GM12878 (cell line): ENCODE measurements around the gene IQSEC2. TPM values are rescaled to one million over a fixed set of nuclear protein-coding genes. Genes with fewer than 3 reads are reported as not detected.

Source experiments
- IRF4 ChIP-seq: IDR thresholded peaks from 2 replicates; pipeline ENCODE4 v1.6.1; 2011; ENCODE audit warnings: low read depth, low read length
- MEF2A ChIP-seq: IDR thresholded peaks from 2 replicates; pipeline ENCODE4 v1.6.1; 2011; ENCODE audit warnings: low read depth, mild to moderate bottlenecking, low read length, moderate library complexity; ENCODE audit not compliant: insufficient read depth
- RBBP5 ChIP-seq: fragments of 200-600 bp; sonication (generic); conservative IDR thresholded peaks from 2 replicates; pipeline ENCODE4 v1.6.1; 2016
- TAF1 ChIP-seq: IDR thresholded peaks from 2 replicates; pipeline ENCODE4 v1.6.1; 2011; ENCODE audit warnings: mild to moderate bottlenecking, low read depth, low read length, borderline replicate concordance
- polyA plus RNA-seq, 11 experiments: library from polyadenylated mRNA; depleted of rRNA in 4 of 11; unstranded in 6 of 11; stranded (reverse) in 5 of 11; fragments of >200 nt; fragmentation: Nextera tagmentation in 4 of 11; fragmentation: Illumina TruSeq in 1 of 11; extraction: Ambion mirVana in 4 of 11; extraction: Trizol in 1 of 11; gene quantifications; 1 replicate in 1 of 11; 2 replicates in 10 of 11; pipeline versions ENCODE4 v1.2.1 to v1.2.3, GENCODE V29; 2011 to 2016; ENCODE audit warnings: inconsistent platforms in 2 of 11, missing spikeins in 2 of 11, low read depth in 1 of 11
- total RNA-seq, 4 experiments: library from RNA; depleted of rRNA in 3 of 4; stranded (reverse); fragments of >200 nt in 3 of 4; fragmentation: Illumina TruSeq in 1 of 4; extraction: Trizol in 1 of 4; gene quantifications; 2 replicates each; pipeline versions ENCODE4 v1.2.1 to v1.2.3, GENCODE V29; 2013 to 2021
- TF ChIP-seq, protein P1 (sequence below), 3 experiments: IDR thresholded peaks in 2 of 3; conservative IDR thresholded peaks in 1 of 3; 2 replicates each; pipeline ENCODE4 v1.5.1; 2011; ENCODE audit warnings: low read depth in 3 of 3, low read length in 3 of 3, mild to moderate bottlenecking in 3 of 3, control low read depth in 2 of 3, moderate library complexity in 2 of 3, inconsistent platforms in 1 of 3, mixed read lengths in 1 of 3; ENCODE audit not compliant: control insufficient read depth in 2 of 3, insufficient read depth in 1 of 3; ENCODE audit errors: extremely low read depth in 1 of 3
- TF ChIP-seq, protein P2 (sequence below): IDR thresholded peaks from 2 replicates; pipeline ENCODE4 v1.6.1; 2011; ENCODE audit warnings: borderline replicate concordance, low read depth, mild to moderate bottlenecking, moderate library complexity, mixed read lengths, low read length; ENCODE audit not compliant: insufficient read depth; ENCODE audit errors: extremely low read length
- TF ChIP-seq, protein P3 (sequence below): fragments of 450-650 bp; IDR thresholded peaks from 2 replicates; pipeline ENCODE4 v1.6.1; 2017; ENCODE audit warnings: antibody characterized with exemption, mild to moderate bottlenecking, moderate library complexity

The IQSEC2 gene
- total and polyA plus RNA-seq, 10 of the 15 experiments (the other 5 are each of a cell fraction or from before 2014, with no cell fraction given) = 0.01 to 0.23 (median 0.04) TPM; not detected in 3

DNA sequence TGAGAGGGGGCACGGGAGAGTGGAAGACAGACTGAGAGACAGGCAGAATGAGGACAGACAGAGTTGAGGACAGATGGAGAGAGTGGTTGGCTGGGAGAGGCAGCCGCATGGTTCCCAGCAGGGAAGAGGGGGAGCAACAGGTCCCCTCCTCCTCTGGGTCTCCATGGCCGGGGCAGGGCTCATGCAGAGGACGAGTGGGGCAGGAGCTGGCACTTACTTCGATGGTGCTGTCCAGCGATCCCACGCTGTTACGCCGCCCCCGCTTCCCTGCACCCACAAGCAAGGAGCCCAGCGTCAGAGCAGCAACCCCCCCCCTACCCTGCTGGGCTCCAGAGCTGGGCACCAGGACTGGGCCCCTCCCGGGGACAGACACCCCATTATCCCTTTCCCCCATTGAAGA is 45.8 kb downstream of the IQSEC2 start (continued):
- TF ChIP-seq, protein P1, sequence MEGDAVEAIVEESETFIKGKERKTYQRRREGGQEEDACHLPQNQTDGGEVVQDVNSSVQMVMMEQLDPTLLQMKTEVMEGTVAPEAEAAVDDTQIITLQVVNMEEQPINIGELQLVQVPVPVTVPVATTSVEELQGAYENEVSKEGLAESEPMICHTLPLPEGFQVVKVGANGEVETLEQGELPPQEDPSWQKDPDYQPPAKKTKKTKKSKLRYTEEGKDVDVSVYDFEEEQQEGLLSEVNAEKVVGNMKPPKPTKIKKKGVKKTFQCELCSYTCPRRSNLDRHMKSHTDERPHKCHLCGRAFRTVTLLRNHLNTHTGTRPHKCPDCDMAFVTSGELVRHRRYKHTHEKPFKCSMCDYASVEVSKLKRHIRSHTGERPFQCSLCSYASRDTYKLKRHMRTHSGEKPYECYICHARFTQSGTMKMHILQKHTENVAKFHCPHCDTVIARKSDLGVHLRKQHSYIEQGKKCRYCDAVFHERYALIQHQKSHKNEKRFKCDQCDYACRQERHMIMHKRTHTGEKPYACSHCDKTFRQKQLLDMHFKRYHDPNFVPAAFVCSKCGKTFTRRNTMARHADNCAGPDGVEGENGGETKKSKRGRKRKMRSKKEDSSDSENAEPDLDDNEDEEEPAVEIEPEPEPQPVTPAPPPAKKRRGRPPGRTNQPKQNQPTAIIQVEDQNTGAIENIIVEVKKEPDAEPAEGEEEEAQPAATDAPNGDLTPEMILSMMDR (IDR thresholded peaks at IDR 0.05 in 2 of 3, conservative IDR thresholded peaks at IDR 0.05 in 1 of 3; ENCODE audit: control insufficient read depth in 2 of 3, extremely low read depth in 1 of 3, insufficient read depth in 1 of 3, low read depth in 3 of 3, low read length in 3 of 3) = no peak
- TF ChIP-seq IRF4 (no peak), TAF1 (no peak), MEF2A (no peak), RBBP5 (no peak)
- TF ChIP-seq, protein P2, sequence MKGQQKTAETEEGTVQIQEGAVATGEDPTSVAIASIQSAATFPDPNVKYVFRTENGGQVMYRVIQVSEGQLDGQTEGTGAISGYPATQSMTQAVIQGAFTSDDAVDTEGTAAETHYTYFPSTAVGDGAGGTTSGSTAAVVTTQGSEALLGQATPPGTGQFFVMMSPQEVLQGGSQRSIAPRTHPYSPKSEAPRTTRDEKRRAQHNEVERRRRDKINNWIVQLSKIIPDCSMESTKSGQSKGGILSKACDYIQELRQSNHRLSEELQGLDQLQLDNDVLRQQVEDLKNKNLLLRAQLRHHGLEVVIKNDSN = no peak
- TF ChIP-seq, protein P3, sequence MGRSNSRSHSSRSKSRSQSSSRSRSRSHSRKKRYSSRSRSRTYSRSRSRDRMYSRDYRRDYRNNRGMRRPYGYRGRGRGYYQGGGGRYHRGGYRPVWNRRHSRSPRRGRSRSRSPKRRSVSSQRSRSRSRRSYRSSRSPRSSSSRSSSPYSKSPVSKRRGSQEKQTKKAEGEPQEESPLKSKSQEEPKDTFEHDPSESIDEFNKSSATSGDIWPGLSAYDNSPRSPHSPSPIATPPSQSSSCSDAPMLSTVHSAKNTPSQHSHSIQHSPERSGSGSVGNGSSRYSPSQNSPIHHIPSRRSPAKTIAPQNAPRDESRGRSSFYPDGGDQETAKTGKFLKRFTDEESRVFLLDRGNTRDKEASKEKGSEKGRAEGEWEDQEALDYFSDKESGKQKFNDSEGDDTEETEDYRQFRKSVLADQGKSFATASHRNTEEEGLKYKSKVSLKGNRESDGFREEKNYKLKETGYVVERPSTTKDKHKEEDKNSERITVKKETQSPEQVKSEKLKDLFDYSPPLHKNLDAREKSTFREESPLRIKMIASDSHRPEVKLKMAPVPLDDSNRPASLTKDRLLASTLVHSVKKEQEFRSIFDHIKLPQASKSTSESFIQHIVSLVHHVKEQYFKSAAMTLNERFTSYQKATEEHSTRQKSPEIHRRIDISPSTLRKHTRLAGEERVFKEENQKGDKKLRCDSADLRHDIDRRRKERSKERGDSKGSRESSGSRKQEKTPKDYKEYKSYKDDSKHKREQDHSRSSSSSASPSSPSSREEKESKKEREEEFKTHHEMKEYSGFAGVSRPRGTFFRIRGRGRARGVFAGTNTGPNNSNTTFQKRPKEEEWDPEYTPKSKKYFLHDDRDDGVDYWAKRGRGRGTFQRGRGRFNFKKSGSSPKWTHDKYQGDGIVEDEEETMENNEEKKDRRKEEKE = no peak
